Activated CD8-positive, alpha-beta memory T cell treated with anti-CD3 and anti-CD28 coated beads for 24 hours (primary cell): ENCODE measurements around the gene PRRT1B.
"Not testable (repeated sequence)": the region's sequence is repeated elsewhere in the genome, so short reads cannot be mapped to it uniquely, and the experiment has no call there.

Experiments used
- DNase-seq: peaks from one replicate; pipeline ENCODE4 v3.0.0-alpha.2; 2020

PRRT1B gene

GRCh38 chr9:131545003-131545785, at the start of gene PRRT1B:
Gene PRRT1B, plus strand, starts transcription at chr9:131545523. Its CDS starts 93 bp downstream, at chr9:131545616.
- DNase-seq, result no peak

- DNase-seq, result no peak
These were observed 49.5 kb upstream of the PRRT1B start for GRCh38 chr9:131495785-131496184.

GRCh38 chr9:131496844-131497405, 48.4 kb upstream of the PRRT1B start:
- DNase-seq, result no peak

GRCh38 chr9:131499254-131499767, 46.0 kb upstream of the PRRT1B start:
- DNase-seq, result no peak

- DNase-seq, result peak; percentile 80
These were observed 44.9 kb upstream of the PRRT1B start for GRCh38 chr9:131500377-131500776.

GRCh38 chr9:131500939-131501541, 44.3 kb upstream of the PRRT1B start:
- peak; percentile 75 for DNase-seq

GRCh38 chr9:131502781-131503625, 42.3 kb upstream of the PRRT1B start, which contains the start of gene POMT1:
Gene POMT1, plus strand, starts transcription at chr9:131502918. Its CDS starts 1,301 bp downstream, at chr9:131504219.
- DNase-seq, result peak; percentile 95

GRCh38 chr9:131503626-131504465, 41.5 kb upstream of the PRRT1B start:
- DNase-seq, result peak; percentile 78

GRCh38 chr9:131505012-131505411, 40.3 kb upstream of the PRRT1B start:
- no peak for DNase-seq

GRCh38 chr9:131511416-131511815, 33.9 kb upstream of the PRRT1B start:
- no peak for DNase-seq

GRCh38 chr9:131511880-131512279, 33.4 kb upstream of the PRRT1B start:
- DNase-seq, result no peak

GRCh38 chr9:131513177-131513576, 32.1 kb upstream of the PRRT1B start:
- no peak for DNase-seq

GRCh38 chr9:131515559-131516031, 29.7 kb upstream of the PRRT1B start:
- not testable (repeated sequence) for DNase-seq

GRCh38 chr9:131516100-131516499, 29.2 kb upstream of the PRRT1B start:
- DNase-seq, result no peak

GRCh38 chr9:131516930-131517329, 28.4 kb upstream of the PRRT1B start:
- DNase-seq, result no peak

- no peak for DNase-seq
These were observed 27.5 kb upstream of the PRRT1B start for GRCh38 chr9:131517761-131518190.

- DNase-seq, result no peak
These were observed 26.8 kb upstream of the PRRT1B start for GRCh38 chr9:131518553-131518952.

- DNase-seq, result no peak
These were observed 24.8 kb upstream of the PRRT1B start for GRCh38 chr9:131520503-131520902.

GRCh38 chr9:131521203-131521602, 24.1 kb upstream of the PRRT1B start:
- DNase-seq, result no peak

- DNase-seq, result no peak
These were observed 23.5 kb upstream of the PRRT1B start for GRCh38 chr9:131521822-131522221.

- no peak for DNase-seq
These were observed 22.9 kb upstream of the PRRT1B start for GRCh38 chr9:131522257-131523085.
